Endodermal cell (in vitro differentiated cells): ENCODE results near the gene HSPD1. TPM values are rescaled to one million over a fixed set of nuclear protein-coding genes. Genes with fewer than 3 reads are reported as not detected.
A peak's percentile ranks its signal among the peaks of the same experiment; 100 is the strongest.

Experiments
- DNase-seq: peaks from one replicate; pipeline ENCODE4 v3.0.0-alpha.2; 2017
- H3K27ac ChIP-seq: 2 replicates; pipeline ENCODE4 v1.5.1; 2013; ENCODE audit warnings: mild to moderate bottlenecking, low read depth, low read length, moderate library complexity
- H3K27me3 ChIP-seq: 2 replicates; pipeline ENCODE4 v1.6.1; 2013; ENCODE audit warnings: mild to moderate bottlenecking, low read length, moderate library complexity; ENCODE audit not compliant: insufficient read depth, control insufficient read depth, poor library complexity, severe bottlenecking
- H3K36me3 ChIP-seq: 2 replicates; pipeline ENCODE4 v1.7.0; 2013; ENCODE audit warnings: mild to moderate bottlenecking, low read length, moderate library complexity; ENCODE audit not compliant: control insufficient read depth, insufficient read depth
- H3K4me1 ChIP-seq: one replicate; pipeline ENCODE4 v1.7.0; 2013; ENCODE audit warnings: low read length; ENCODE audit not compliant: control insufficient read depth, insufficient read depth
- H3K4me3 ChIP-seq: 2 replicates; pipeline ENCODE4 v1.5.1; 2013; ENCODE audit warnings: mild to moderate bottlenecking, low read length, moderate library complexity
- H3K9ac ChIP-seq: 2 replicates; pipeline ENCODE4 v1.6.1; 2013; ENCODE audit warnings: mild to moderate bottlenecking, low read length, moderate library complexity; ENCODE audit not compliant: poor library complexity, severe bottlenecking; ENCODE audit errors: extremely low read depth
- H3K9me3 ChIP-seq: 2 replicates; pipeline ENCODE4 v1.6.1; 2013; ENCODE audit warnings: mild to moderate bottlenecking, low read length, moderate library complexity; ENCODE audit not compliant: control insufficient read depth
- H3K27ac Mint-ChIP-seq: 2 replicates; pipeline ENCODE4 v1.8.0; 2020; ENCODE audit warnings: mixed read lengths
- H3K27me3 Mint-ChIP-seq: 2 replicates; pipeline ENCODE4 v1.8.0; 2021; ENCODE audit warnings: mild to moderate bottlenecking, mixed read lengths; ENCODE audit not compliant: insufficient read depth
- H3K36me3 Mint-ChIP-seq: 2 replicates; pipeline ENCODE4 v1.8.0; 2020; ENCODE audit warnings: low read depth, mixed read lengths
- H3K4me1 Mint-ChIP-seq: 2 replicates; pipeline ENCODE4 v1.8.0; 2020; ENCODE audit warnings: mixed read lengths
- H3K4me3 Mint-ChIP-seq: 2 replicates; pipeline ENCODE4 v1.8.0; 2020; ENCODE audit warnings: mild to moderate bottlenecking, moderate library complexity, mixed read lengths
- H3K9me3 Mint-ChIP-seq: 2 replicates; pipeline ENCODE4 v1.8.0; 2020; ENCODE audit warnings: mild to moderate bottlenecking, mixed read lengths
- WGBS, 2 experiments: methylation state at CpG; one replicate each; pipeline versions ENCODE4 v1.1.5 to v1.1.7; 2013; ENCODE audit warnings: missing lambda C conversion rate in 2 of 2, mixed read lengths in 1 of 2; ENCODE audit not compliant: insufficient coverage in 1 of 2, insufficient read length in 1 of 2; 5-methylcytosine and 5-hydroxymethylcytosine counted together
- total RNA-seq, 2 donors: library from RNA; stranded (reverse); fragmentation: NEBNext Ultra II Directional in 1 of 2; extraction: Animal tissue kit (Norgen Biotek cat#: 25700) in 1 of 2; gene quantifications; 2 replicates in 1 of 2; 3 replicates in 1 of 2; pipeline ENCODE4 v1.2.1, GENCODE V29; 2021
- TF ChIP-seq, protein P1 (sequence below): fragments of 200-600 bp; sonication (generic); conservative IDR thresholded peaks from 2 replicates; pipeline ENCODE4 v1.5.0; 2021; ENCODE audit warnings: antibody characterized with exemption, mild to moderate bottlenecking

Gene HSPD1
- total RNA-seq, 2 donors from 2014 or later: 553 to 588 TPM

DNA sequence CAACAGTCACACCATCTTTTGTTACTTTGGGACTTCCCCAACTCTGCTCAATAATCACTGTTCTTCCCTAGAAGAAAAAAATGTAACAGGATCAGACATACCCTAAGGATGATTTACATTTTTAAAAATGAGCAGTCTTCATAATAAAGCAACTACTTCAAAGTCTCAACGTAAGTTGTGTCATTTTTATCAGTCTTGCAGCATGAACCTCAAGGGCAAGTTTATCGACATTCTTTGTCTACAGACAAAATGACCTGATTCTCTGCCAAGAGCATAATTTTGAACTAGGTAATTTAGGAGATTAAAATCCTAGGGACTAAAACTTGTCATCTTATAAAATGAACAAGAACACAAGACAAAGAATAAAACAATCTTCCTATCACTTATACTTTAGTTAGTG, 2.3 kb downstream of the HSPD1 start:
- H3K9me3 ChIP-seq: no peaks in the 10 kb centered on the region
- DNase-seq: no peak
- H3K27ac ChIP-seq: no peak overlapping the region
- H3K27me3 ChIP-seq: no peaks in the 10 kb centered on the region
- Mint-ChIP-seq H3K4me3 (peak overlapping the region; percentile 97), H3K4me1 (peaks cover 34% of the 10 kb centered on the region), H3K9me3 (no peaks in the 10 kb centered on the region), H3K27me3 (no peaks in the 10 kb centered on the region), H3K36me3 (peaks cover 70% of the 10 kb centered on the region), H3K27ac (peak overlapping the region; percentile 85)
- H3K36me3 ChIP-seq: peaks cover 68% of the 10 kb centered on the region
- peaks cover 12% of the 10 kb centered on the region for H3K4me1 ChIP-seq
- TF ChIP-seq, protein P1, sequence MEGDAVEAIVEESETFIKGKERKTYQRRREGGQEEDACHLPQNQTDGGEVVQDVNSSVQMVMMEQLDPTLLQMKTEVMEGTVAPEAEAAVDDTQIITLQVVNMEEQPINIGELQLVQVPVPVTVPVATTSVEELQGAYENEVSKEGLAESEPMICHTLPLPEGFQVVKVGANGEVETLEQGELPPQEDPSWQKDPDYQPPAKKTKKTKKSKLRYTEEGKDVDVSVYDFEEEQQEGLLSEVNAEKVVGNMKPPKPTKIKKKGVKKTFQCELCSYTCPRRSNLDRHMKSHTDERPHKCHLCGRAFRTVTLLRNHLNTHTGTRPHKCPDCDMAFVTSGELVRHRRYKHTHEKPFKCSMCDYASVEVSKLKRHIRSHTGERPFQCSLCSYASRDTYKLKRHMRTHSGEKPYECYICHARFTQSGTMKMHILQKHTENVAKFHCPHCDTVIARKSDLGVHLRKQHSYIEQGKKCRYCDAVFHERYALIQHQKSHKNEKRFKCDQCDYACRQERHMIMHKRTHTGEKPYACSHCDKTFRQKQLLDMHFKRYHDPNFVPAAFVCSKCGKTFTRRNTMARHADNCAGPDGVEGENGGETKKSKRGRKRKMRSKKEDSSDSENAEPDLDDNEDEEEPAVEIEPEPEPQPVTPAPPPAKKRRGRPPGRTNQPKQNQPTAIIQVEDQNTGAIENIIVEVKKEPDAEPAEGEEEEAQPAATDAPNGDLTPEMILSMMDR: no peak
- no peak overlapping the region for H3K9ac ChIP-seq
- H3K4me3 ChIP-seq: peak overlapping the region; percentile 88
- 70 to 86% methylated on average over 2 of the region's 2 CpGs for WGBS, 2 experiments

DNA sequence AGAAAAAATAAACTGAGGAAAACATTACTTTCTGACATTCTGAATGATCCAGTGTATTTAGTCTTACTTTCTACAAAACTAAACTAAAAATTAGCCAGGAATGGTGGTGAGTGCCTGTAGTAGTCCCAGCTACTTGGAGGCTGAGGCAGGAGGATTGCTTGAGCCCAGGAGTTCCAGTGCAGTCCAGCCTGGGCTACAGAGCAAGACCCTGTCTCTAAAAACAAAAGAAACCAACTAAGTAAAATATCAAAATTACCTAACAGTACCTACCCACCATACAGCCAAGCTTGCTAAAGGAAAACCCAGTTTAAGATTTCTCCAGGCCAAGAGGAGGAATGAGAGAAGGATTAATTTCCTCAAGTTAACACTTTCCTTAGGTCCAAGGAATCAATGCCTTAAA, 2.9 kb downstream of the HSPD1 start:
- TF ChIP-seq, protein P1: no peak
- Histone ChIP-seq H3K9ac (no peak overlapping the region), H3K9me3 (no peaks in the 10 kb centered on the region), H3K4me1 (peaks cover 5% of the 10 kb centered on the region), H3K27ac (no peak overlapping the region), H3K27me3 (no peaks in the 10 kb centered on the region), H3K4me3 (peak overlapping the region; percentile 88), H3K36me3 (peaks cover 68% of the 10 kb centered on the region)
- Mint-ChIP-seq H3K4me1 (peaks cover 28% of the 10 kb centered on the region), H3K27ac (peak overlapping the region; percentile 85), H3K4me3 (peak overlapping the region; percentile 97), H3K27me3 (no peaks in the 10 kb centered on the region), H3K9me3 (no peaks in the 10 kb centered on the region), H3K36me3 (peaks cover 68% of the 10 kb centered on the region)
- no peak for DNase-seq

DNA sequence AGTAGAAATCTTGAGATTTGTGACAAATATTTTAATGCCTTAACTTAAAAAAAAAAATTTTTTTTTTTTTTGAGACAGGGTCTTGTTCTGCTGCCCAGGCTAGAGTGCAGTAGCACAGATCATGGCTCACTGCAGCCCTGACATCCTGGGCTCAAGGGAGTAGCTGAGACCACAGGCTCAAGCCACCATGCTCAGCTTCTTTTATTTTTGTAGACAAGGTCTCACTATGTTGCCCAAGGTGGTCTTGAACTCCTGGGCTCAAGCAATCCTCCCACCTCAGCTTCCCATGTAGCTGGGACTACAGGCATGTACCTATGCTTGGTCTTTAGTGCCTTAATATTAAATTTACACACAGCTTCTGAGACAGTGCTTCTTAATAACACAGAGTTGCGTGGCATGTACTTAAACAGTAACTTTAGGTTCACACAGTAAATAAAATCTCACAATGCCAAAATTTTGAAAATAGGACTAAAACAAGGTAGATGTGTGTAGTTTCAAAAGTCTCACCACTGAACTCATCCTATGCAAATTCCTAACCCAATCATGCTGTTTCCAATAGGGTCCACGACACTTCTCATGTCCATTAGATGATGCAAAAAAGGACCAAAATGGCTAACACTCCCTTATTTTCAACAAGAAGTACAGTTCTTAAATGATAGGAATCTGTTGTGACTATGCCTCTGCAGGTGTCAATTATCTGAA, 4.1 kb downstream of the HSPD1 start:
- TF ChIP-seq, protein P1: no peak
- Histone ChIP-seq H3K9me3 (no peaks in the 10 kb centered on the region), H3K4me3 (peak overlapping the region; percentile 88), H3K4me1 (peaks cover 5% of the 10 kb centered on the region), H3K9ac (no peak overlapping the region), H3K36me3 (peaks cover 78% of the 10 kb centered on the region), H3K27me3 (no peaks in the 10 kb centered on the region), H3K27ac (no peak overlapping the region)
- no peak overlapping the region for H3K27ac Mint-ChIP-seq
- WGBS, 2 experiments: 92 to 100% methylated on average over 2 of the region's 2 CpGs
- peaks cover 72% of the 10 kb centered on the region for H3K36me3 Mint-ChIP-seq
- H3K4me1 Mint-ChIP-seq: peaks cover 22% of the 10 kb centered on the region
- H3K9me3 Mint-ChIP-seq: no peaks in the 10 kb centered on the region
- no peak for DNase-seq
- no peaks in the 10 kb centered on the region for H3K27me3 Mint-ChIP-seq
- H3K4me3 Mint-ChIP-seq: no peak overlapping the region
